Stimulated activated naive CD4-positive, alpha-beta T cell treated with Interleukin-2 at 50 U/mL for 16 hours (primary cell): ENCODE data around the gene CD300LB.

ENCODE experiments used
- DNase-seq: peaks from one replicate; lab custom pipeline; 2025; lab: John Stamatoyannopoulos, UW

Gene CD300LB

GRCh38 chr17:74549343-74549742 lies 18.1 kb upstream of the CD300LB start:
- DNase-seq, result no peak

GRCh38 chr17:74547736-74548135 lies 16.5 kb upstream of the CD300LB start:
- no peak for DNase-seq

- no peak for DNase-seq
These were observed 16.0 kb upstream of the CD300LB start for GRCh38 chr17:74547264-74547663.

GRCh38 chr17:74546586-74546985 lies 15.3 kb upstream of the CD300LB start:
- no peak for DNase-seq

- DNase-seq, result no peak
These were observed 14.6 kb upstream of the CD300LB start, which contains the start of gene CD300C for GRCh38 chr17:74545843-74546230. CD300C (minus strand) TSS chr17:74546115; CDS start chr17:74545782, 333 bp downstream.

- DNase-seq, result no peak
These were observed 13.9 kb upstream of the CD300LB start for GRCh38 chr17:74544991-74545842.

GRCh38 chr17:74543891-74544760 lies 12.9 kb upstream of the CD300LB start:
- no peak for DNase-seq

GRCh38 chr17:74543406-74543805 lies 12.1 kb upstream of the CD300LB start:
- DNase-seq, result no peak

GRCh38 chr17:74542727-74543383 lies 11.6 kb upstream of the CD300LB start:
- DNase-seq, result no peak

- no peak for DNase-seq
These were observed 10.9 kb upstream of the CD300LB start for GRCh38 chr17:74542166-74542565.

- no peak for DNase-seq
These were observed 10.2 kb upstream of the CD300LB start for GRCh38 chr17:74541176-74542111.

- DNase-seq, result no peak
These were observed 8.1 kb upstream of the CD300LB start for GRCh38 chr17:74539281-74539820.

- no peak for DNase-seq
These were observed 5.6 kb upstream of the CD300LB start for GRCh38 chr17:74536890-74537289.

- DNase-seq, result no peak
These were observed 840 bp upstream of the CD300LB start for GRCh38 chr17:74532115-74532514.

- DNase-seq, result no peak
These were observed 484 bp downstream of the CD300LB start for GRCh38 chr17:74530831-74531150.

- no peak for DNase-seq
These were observed 2.0 kb downstream of the CD300LB start for GRCh38 chr17:74529243-74529642.

GRCh38 chr17:74528491-74529199 lies 2.6 kb downstream of the CD300LB start:
- DNase-seq, result no peak

- DNase-seq, result no peak
These were observed 3.5 kb downstream of the CD300LB start for GRCh38 chr17:74527756-74528155.

- DNase-seq, result no peak
These were observed 4.2 kb downstream of the CD300LB start for GRCh38 chr17:74527081-74527480.

GRCh38 chr17:74526681-74527080 lies 4.6 kb downstream of the CD300LB start:
- DNase-seq, result no peak
